ENCODE results near the gene RAB8B. TPM values are rescaled to one million over a fixed set of nuclear protein-coding genes. Genes with fewer than 3 reads are reported as not detected.

RAB8B gene
- total RNA-seq, 4 donors from 2014 or later: 9.1 to 23.6 (median 10.7) TPM

- DNase-seq (ENCODE audit: low spot score in 2 of 2): no peak
- intact Hi-C loops (cut with DNase I; ENCODE audit: low total_unique reads): no loop called here
- WGBS, 2 donors: 95 to 98% methylated on average over 3 of the region's 3 CpGs
- TF ChIP-seq POLR2A (IDR thresholded peaks at IDR 0.05): no peak
- TF ChIP-seq CTCF (IDR thresholded peaks at IDR 0.05): no peak
- H3K4me3 ChIP-seq (ENCODE audit: low read depth, poor library complexity, severe bottlenecking): no peak overlapping the region
Measured at GRCh38 chr15:63225381-63225780, 36.0 kb downstream of the RAB8B start.

GRCh38 chr15:63226155-63226883 is 36.9 kb downstream of the RAB8B start:
- TF ChIP-seq POLR2A (IDR thresholded peaks at IDR 0.05) (no peak), CTCF (IDR thresholded peaks at IDR 0.05) (no peak)
- H3K4me3 ChIP-seq (ENCODE audit: low read depth, poor library complexity, severe bottlenecking): no peak overlapping the region
- DNase-seq (ENCODE audit: low spot score in 2 of 2): no peak
- 83 to 86% methylated on average over 6 of the region's 6 CpGs for WGBS, 2 donors
- intact Hi-C loops (cut with DNase I; ENCODE audit: low total_unique reads): no loop called here

- TF ChIP-seq POLR2A (IDR thresholded peaks at IDR 0.05) (no peak), CTCF (IDR thresholded peaks at IDR 0.05) (no peak)
- no peak overlapping the region for H3K4me3 ChIP-seq (ENCODE audit: low read depth, poor library complexity, severe bottlenecking)
- intact Hi-C loops (cut with DNase I; ENCODE audit: low total_unique reads): no loop called here
- no peak for DNase-seq (ENCODE audit: low spot score in 2 of 2)
- 78 to 85% methylated on average over 3 of the region's 3 CpGs for WGBS, 2 donors
Measured at GRCh38 chr15:63226966-63227401, 37.6 kb downstream of the RAB8B start.

- intact Hi-C loops (cut with DNase I; ENCODE audit: low total_unique reads): no loop called here
- WGBS, 2 donors: 98 to 99% methylated on average over 2 of the region's 2 CpGs
- DNase-seq (ENCODE audit: low spot score in 2 of 2): no peak
- TF ChIP-seq POLR2A (IDR thresholded peaks at IDR 0.05): no peak
- TF ChIP-seq CTCF (IDR thresholded peaks at IDR 0.05): no peak
- no peak overlapping the region for H3K4me3 ChIP-seq (ENCODE audit: low read depth, poor library complexity, severe bottlenecking)
Measured at GRCh38 chr15:63227689-63228088, 38.3 kb downstream of the RAB8B start.

GRCh38 chr15:63231206-63231605 is 41.8 kb downstream of the RAB8B start:
- no peak overlapping the region for H3K4me3 ChIP-seq (ENCODE audit: low read depth, poor library complexity, severe bottlenecking)
- intact Hi-C loops (cut with DNase I; ENCODE audit: low total_unique reads): no loop called here
- 89 to 93% methylated on average over 3 of the region's 3 CpGs for WGBS, 2 donors
- TF ChIP-seq CTCF (IDR thresholded peaks at IDR 0.05) (no peak), POLR2A (IDR thresholded peaks at IDR 0.05) (no peak)
- DNase-seq (ENCODE audit: low spot score in 2 of 2): no peak

- H3K4me3 ChIP-seq (ENCODE audit: low read depth, poor library complexity, severe bottlenecking): no peak overlapping the region
- WGBS, 2 donors: 63 to 66% methylated on average over 1 of the region's 1 CpG
- TF ChIP-seq POLR2A (IDR thresholded peaks at IDR 0.05): no peak
- no peak for TF ChIP-seq CTCF (IDR thresholded peaks at IDR 0.05)
- intact Hi-C loops (cut with DNase I; ENCODE audit: low total_unique reads): no loop called here
- no peak for DNase-seq (ENCODE audit: low spot score in 2 of 2)
Measured at GRCh38 chr15:63231706-63232105, 42.3 kb downstream of the RAB8B start.

Data from lower leg skin (tissue), 4 donors.